ENCODE measurements around the gene PHLPP1.

The PHLPP1 gene

DNA sequence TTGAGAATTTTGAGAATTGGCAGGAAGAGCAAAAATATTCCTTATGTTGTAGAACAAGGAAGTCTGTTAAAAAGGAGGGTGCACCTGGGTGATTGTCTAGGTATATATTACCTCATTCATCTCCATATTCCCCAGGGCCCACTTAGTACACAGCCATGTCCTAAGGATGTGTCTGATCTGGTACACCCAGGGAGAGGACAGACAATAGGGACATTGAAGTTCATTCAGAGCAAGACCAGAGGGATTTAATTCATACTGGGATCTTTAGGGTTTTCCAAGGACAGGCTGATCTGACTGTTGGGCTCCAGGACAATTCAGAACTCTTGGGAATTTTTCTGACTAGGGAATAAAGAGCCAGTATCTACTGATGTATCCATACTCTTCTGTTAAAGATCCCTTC, 112.1 kb downstream of the PHLPP1 start:
- no peak for TF ChIP-seq YY1 (IDR thresholded peaks at IDR 0.05; ENCODE audit: low read depth)
- TF ChIP-seq, protein P1, sequence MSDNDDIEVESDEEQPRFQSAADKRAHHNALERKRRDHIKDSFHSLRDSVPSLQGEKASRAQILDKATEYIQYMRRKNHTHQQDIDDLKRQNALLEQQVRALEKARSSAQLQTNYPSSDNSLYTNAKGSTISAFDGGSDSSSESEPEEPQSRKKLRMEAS (IDR thresholded peaks at IDR 0.05) = no peak
- no peak for TF ChIP-seq CEBPB (IDR thresholded peaks at IDR 0.05)
- TF ChIP-seq RAD21 (IDR thresholded peaks at IDR 0.05; ENCODE audit: low read depth) = no peak
- no peak for TF ChIP-seq USF1 (IDR thresholded peaks at IDR 0.05)
- no peak for TF ChIP-seq EGR1 (IDR thresholded peaks at IDR 0.05)
- TF ChIP-seq NFIC (IDR thresholded peaks at IDR 0.05) = no peak
- no peak for TF ChIP-seq TEAD4 (IDR thresholded peaks at IDR 0.05)
- TF ChIP-seq EP300 (IDR thresholded peaks at IDR 0.05; ENCODE audit: borderline replicate concordance) = no peak
- no peak for TF ChIP-seq TCF12 (IDR thresholded peaks at IDR 0.05; ENCODE audit: low read depth)
- no peak for TF ChIP-seq TAF1 (IDR thresholded peaks at IDR 0.05; ENCODE audit: low read depth)
- no peak for TF ChIP-seq REST (IDR thresholded peaks at IDR 0.05; ENCODE audit: low read depth)
- TF ChIP-seq ZBTB7A (IDR thresholded peaks at IDR 0.05; ENCODE audit: low read depth) = no peak
- TF ChIP-seq FOXM1 (IDR thresholded peaks at IDR 0.05; ENCODE audit: borderline replicate concordance, low read depth) = no peak
- no peak for TF ChIP-seq CREB1 (IDR thresholded peaks at IDR 0.05; ENCODE audit: low read depth)

GRCh38 chr18:62828091-62828640, 112.8 kb downstream of the PHLPP1 start:
- TF ChIP-seq TAF1 (IDR thresholded peaks at IDR 0.05; ENCODE audit: low read depth) = no peak
- TF ChIP-seq USF1 (IDR thresholded peaks at IDR 0.05) = no peak
- TF ChIP-seq NFIC (IDR thresholded peaks at IDR 0.05) = no peak
- no peak for TF ChIP-seq CEBPB (IDR thresholded peaks at IDR 0.05)
- TF ChIP-seq REST (IDR thresholded peaks at IDR 0.05; ENCODE audit: low read depth) = no peak
- no peak for TF ChIP-seq YY1 (IDR thresholded peaks at IDR 0.05; ENCODE audit: low read depth)
- TF ChIP-seq FOXM1 (IDR thresholded peaks at IDR 0.05; ENCODE audit: borderline replicate concordance, low read depth) = no peak
- no peak for TF ChIP-seq TEAD4 (IDR thresholded peaks at IDR 0.05)

GRCh38 chr18:62828852-62829251, 113.5 kb downstream of the PHLPP1 start:
- TF ChIP-seq TAF1 (IDR thresholded peaks at IDR 0.05; ENCODE audit: low read depth) = no peak
- TF ChIP-seq, protein P1 (IDR thresholded peaks at IDR 0.05) = no peak
- no peak for TF ChIP-seq ZBTB7A (IDR thresholded peaks at IDR 0.05; ENCODE audit: low read depth)
- no peak for TF ChIP-seq NFIC (IDR thresholded peaks at IDR 0.05)
- no peak for TF ChIP-seq CEBPB (IDR thresholded peaks at IDR 0.05)
- no peak for TF ChIP-seq EGR1 (IDR thresholded peaks at IDR 0.05)
- no peak for TF ChIP-seq REST (IDR thresholded peaks at IDR 0.05; ENCODE audit: low read depth)
- no peak for TF ChIP-seq USF1 (IDR thresholded peaks at IDR 0.05)
- no peak for TF ChIP-seq FOXM1 (IDR thresholded peaks at IDR 0.05; ENCODE audit: borderline replicate concordance, low read depth)
- TF ChIP-seq TEAD4 (IDR thresholded peaks at IDR 0.05) = no peak
- no peak for TF ChIP-seq TCF12 (IDR thresholded peaks at IDR 0.05; ENCODE audit: low read depth)
- no peak for TF ChIP-seq YY1 (IDR thresholded peaks at IDR 0.05; ENCODE audit: low read depth)
- TF ChIP-seq RAD21 (IDR thresholded peaks at IDR 0.05; ENCODE audit: low read depth) = no peak
- TF ChIP-seq EP300 (IDR thresholded peaks at IDR 0.05; ENCODE audit: borderline replicate concordance) = no peak
- TF ChIP-seq CREB1 (IDR thresholded peaks at IDR 0.05; ENCODE audit: low read depth) = no peak

GRCh38 chr18:62829936-62830335, 114.6 kb downstream of the PHLPP1 start:
- TF ChIP-seq RAD21 (IDR thresholded peaks at IDR 0.05; ENCODE audit: low read depth) = no peak
- TF ChIP-seq CREB1 (IDR thresholded peaks at IDR 0.05; ENCODE audit: low read depth) = no peak
- TF ChIP-seq USF1 (IDR thresholded peaks at IDR 0.05) = no peak
- no peak for TF ChIP-seq EP300 (IDR thresholded peaks at IDR 0.05; ENCODE audit: borderline replicate concordance)
- no peak for TF ChIP-seq TCF12 (IDR thresholded peaks at IDR 0.05; ENCODE audit: low read depth)
- no peak for TF ChIP-seq CEBPB (IDR thresholded peaks at IDR 0.05)
